Measurements from ENCODE around the gene UNC45B. TPM values are rescaled to one million over a fixed set of nuclear protein-coding genes. Genes with fewer than 3 reads are reported as not detected.
A peak's percentile ranks its signal among the peaks of the same experiment; 100 is the strongest.
"Not testable (repeated sequence)": the region's sequence is repeated elsewhere in the genome, so short reads cannot be mapped to it uniquely, and the experiment has no call there.

Gene UNC45B
- total RNA-seq, 1 donor from 2014 or later: not detected

- no peak for DNase-seq (ENCODE audit: low read depth in 2 of 2)
These were observed 22.3 kb downstream of the UNC45B start for GRCh38 chr17:35169835-35170363.

DNA sequence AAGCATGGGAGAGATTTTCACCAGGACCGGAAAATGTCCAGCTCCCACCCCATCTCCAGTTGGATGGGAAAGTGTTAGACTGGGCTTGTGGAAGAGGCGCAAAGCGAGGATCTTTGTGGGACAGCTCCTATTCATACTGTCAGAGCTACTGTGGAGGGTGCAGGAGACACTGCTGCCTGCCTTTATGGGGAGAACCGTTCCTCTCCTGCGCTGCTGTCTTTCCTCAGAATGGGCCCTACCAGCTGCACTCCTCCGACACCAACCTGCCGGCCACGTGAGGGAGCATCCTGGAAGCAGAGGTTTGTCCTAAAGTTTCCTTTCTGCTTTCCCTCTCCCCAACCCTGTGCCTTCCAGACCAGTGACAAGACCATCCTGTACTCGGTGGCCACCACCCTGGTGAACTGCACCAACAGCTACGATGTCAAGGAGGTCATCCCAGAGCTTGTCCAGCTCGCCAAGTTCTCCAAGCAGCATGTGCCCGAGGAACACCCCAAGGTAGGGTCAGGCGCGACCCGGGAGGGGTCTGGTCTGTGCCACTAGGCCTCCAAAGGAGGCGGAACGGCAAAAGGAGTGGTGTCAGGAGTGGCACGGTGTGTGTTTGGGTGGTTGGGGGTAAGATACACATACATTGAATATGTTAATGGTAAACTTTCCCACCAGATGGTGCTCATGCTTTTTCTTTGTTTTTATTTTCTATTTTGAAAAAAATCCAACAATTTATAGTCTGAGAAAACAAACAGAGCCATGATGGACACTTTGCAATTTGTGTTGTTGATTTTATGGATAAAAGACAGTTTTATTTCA is 23.6 kb downstream of the UNC45B start:
- DNase-seq (ENCODE audit: low read depth in 2 of 2): peak; percentile 49 to 55

DNA sequence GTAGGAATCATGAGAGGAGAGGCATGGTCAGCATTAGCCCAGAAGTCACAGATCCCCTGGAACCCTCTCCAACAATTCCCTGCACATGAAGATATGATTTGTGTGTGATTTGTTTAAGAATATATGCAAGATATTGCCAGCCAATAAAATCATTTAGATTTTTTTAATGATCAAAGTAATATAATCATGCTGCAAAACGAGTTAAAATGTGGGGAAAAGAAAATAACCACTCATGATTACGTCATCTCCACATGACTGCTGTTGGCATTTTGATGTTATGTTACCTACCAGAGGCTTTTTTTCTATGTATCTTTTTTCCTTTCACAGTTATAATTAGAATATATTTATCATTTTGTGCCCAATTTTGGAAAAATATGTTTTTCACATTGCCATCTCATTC is 24.2 kb downstream of the UNC45B start:
- DNase-seq (ENCODE audit: low read depth in 2 of 2): peak; percentile 21 to 36

GRCh38 chr17:35172321-35172720 is 24.7 kb downstream of the UNC45B start:
- not testable (repeated sequence) for DNase-seq (ENCODE audit: low read depth in 2 of 2)

GRCh38 chr17:35174835-35175334 is 27.3 kb downstream of the UNC45B start:
- no peak for DNase-seq (ENCODE audit: low read depth in 2 of 2)

- DNase-seq (ENCODE audit: low read depth in 2 of 2): no peak
These were observed 28.2 kb downstream of the UNC45B start for GRCh38 chr17:35175638-35176415.

GRCh38 chr17:35176897-35177296 is 29.3 kb downstream of the UNC45B start:
- no peak for DNase-seq (ENCODE audit: low read depth in 2 of 2)

DNA sequence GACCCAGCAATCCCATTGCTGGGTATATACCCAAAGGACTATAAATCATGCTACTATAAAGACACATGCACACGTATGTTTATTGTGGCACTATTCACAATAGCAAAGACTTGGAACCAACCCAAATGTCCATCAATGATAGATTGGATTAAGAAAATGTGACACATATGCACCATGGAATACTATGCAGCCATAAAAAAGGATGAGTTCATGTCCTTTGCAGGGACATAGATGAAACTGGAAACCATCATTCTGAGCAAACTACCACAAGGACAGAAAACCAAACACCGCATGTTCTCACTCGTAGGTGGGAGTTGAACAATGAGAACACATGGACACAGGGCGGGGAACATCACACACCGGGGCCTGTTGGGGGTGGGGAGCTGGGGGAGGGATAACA is 31.8 kb downstream of the UNC45B start:
- DNase-seq (ENCODE audit: low read depth in 2 of 2): not testable (repeated sequence)

- no peak for DNase-seq (ENCODE audit: low read depth in 2 of 2)
These were observed 35.7 kb downstream of the UNC45B start for GRCh38 chr17:35183332-35183731.

- no peak for DNase-seq (ENCODE audit: low read depth in 2 of 2)
These were observed 36.7 kb downstream of the UNC45B start for GRCh38 chr17:35184274-35184673.

DNA sequence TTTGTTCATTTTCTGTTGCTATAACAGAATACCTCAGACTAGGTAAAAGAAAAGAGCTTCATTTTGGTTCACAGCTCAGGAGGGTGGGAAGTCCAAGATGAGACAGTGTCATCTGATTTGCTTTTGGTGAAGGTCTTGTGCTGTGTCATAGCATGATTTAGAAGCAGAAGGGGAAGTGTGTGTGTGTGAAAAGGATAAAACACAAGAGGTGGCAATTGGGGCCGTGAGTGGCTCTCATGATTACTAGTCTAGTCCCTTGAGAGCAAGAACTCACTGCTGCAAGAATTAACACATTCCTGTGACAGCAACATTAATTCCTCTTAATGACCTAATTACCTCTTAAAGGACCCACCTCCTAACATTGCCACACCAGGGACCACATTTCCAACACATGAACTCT is 38.2 kb downstream of the UNC45B start:
- no peak for DNase-seq (ENCODE audit: low read depth in 2 of 2)

DNA sequence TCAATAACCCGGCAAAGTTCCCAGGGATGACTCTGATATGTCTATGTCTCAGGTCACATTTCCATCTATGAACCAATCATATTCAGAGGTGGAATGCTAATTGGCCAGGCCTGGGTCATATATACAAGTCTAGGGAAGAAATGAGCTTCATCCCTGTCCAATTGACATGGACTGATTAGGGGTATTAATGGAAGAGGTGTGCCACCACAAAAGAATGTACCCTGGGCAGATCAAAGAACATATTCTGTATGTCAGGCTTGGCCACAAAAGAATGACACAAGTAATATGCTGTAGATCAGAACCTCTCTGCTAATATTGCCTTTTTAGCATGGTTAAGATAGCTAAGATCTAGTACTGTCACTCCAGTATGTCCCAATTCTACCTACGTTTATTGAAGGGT is 39.9 kb downstream of the UNC45B start:
- no peak for DNase-seq (ENCODE audit: low read depth in 2 of 2)

DNA sequence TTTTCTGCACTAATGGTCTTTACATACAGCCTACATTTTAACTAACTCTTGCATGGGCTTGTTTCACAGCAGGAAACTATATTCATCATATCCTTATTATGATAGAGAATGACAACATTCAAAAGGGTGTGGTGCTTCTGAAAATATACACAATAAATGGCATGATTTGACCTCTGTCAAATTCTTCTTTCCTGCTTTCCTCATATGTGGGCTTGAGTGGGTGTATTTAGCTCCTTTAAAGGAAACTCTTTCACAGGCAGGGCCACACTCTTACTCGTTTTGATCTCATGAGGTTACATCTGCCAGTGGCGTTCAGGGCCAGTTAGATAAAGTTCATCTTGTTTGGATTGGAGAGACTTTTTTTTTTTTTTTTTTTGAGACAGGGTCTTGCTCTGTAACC is 40.5 kb downstream of the UNC45B start:
- DNase-seq (ENCODE audit: low read depth in 2 of 2): peak in 1 of 2 donors; percentile 60

DNA sequence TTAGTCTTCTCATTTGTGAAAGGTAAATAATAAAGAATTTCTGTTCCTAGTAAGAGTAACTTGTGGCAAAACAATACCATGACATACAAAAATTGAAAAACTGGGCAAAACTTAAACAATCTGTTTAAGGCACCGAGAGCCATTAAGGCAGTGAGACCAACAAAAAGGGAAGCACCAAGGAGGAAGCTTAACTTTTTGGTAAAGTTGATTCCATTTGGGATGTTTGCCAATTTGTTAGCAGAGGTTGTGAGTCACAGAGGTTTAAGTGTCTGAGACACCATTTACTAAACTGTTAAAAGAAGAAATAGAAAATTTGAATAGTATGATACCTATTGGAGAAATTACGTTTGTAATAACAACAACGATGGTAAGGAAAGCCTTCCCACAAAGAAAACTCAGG is 41.7 kb downstream of the UNC45B start:
- peak in 1 of 2 donors; percentile 64 for DNase-seq (ENCODE audit: low read depth in 2 of 2)

DNA sequence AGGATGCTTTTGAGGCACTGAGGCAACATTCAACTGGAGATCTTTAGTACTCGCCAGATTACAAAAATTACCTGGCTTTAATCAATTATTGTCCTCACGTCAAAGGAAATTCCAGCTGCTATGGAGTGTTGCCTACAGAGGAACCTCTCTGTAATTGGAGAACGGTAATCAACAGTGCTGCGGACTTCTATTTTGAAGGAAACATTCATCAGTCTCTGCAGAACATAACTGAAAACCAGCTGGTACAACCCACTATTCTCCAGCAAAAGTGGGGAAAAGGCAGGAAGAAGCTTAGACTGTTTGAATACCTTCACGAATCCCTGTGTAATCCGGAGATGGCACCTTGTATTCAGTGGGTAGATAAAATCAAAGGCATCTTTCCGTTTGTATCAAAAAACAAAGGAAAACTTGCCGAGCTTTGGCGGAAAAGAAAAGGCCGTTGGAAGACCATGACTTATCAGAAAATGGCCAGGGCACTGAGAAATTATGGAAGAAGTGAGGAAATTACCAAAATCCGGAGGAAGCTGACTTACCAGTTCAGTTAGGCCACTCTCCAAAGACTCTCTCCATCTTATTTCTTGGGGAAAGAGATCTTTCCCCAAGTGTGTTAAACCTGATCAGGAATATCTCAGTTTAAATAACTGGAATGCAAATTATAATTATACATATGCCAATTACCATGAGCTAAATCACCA is 43.5 kb downstream of the UNC45B start:
- DNase-seq (ENCODE audit: low read depth in 2 of 2): peak in 1 of 2 donors; percentile 77

DNA sequence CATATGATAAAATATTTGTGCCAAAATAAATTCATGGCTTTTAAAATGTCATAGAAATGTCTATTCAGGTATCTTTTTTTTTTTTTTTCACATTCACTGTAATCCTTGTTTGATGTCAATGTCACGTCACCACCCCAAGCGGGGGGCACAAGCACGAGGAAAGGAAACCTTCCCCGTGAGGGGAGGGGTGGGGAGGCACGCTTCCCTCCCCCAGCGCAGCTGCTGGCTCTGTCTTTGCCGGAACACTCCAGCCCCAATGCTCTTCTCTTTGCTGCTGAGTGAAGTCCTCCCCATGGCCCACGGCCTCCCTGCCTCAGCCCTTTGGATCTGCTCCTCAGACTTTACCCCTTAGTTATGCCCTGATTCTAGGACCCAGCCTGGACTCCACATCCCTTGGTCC is 45.1 kb downstream of the UNC45B start:
- DNase-seq (ENCODE audit: low read depth in 2 of 2): no peak

DNA sequence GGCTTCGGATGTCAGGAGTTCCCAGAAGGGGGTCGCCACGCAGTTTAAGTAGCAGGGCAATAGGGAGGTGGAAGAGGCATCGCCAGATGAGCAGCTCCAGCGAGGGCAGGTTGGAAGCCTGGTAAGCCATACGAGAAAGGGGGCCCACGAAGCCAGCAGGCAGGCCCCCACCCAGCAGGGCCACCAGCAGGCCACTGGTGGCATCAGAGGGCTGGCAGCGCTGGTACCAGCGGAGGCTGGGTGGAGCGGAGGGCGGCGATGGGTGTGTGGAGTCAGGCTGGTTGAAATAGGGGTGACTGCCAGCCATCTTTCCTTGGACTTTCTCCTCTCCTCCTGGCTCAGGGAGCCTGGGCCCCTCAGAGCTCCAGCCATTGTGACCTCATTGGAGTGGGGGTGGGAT is 46.4 kb downstream of the UNC45B start, which contains the start of gene SLC35G3:
Gene SLC35G3, minus strand, starts transcription at position 393 of the 400 bp plus-strand sequence. Its CDS starts 86 bp downstream, at position 307.
- not testable (repeated sequence) for DNase-seq (ENCODE audit: low read depth in 2 of 2)

- DNase-seq (ENCODE audit: low read depth in 2 of 2): not testable (repeated sequence)
These were observed 47.4 kb downstream of the UNC45B start for GRCh38 chr17:35195062-35195461.

DNA sequence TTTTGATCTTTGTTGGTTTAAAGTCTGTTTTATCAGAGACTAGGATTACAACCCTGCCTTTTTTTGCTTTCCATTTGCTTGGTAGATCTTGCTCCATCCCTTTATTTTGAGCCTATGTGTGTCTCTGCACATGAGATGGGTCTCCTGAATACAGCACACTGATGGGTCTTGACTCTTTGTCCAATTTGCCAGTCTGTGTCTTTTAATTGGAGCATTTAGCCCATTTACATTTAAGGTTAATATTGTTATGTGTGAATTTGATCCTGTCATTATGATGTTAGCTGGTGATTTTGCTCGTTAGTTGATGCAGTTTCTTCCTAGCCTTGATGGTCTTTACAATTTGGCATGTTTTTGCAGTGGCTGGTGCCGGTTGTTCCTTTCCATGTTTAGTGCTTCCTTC is 55.0 kb downstream of the UNC45B start:
- not testable (repeated sequence) for DNase-seq (ENCODE audit: low read depth in 2 of 2)

DNA sequence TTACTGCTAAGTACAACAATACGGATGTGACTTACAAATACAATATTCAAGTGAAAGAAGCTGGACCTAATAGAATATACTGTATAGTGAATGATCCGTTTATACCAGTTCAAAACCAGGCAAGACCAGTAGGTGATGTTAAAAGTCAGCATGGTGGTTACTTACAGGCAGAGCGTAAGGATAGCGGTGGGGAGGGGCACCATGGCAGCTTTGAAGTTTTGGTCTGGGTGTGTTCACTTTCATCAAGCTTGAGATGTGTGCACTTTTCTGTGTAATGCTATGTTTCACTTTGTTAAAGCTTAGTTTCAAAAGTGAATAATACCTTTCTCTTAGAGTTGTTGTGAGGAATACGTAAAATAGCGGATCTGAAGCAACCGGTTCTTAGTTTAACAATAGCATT is 63.1 kb downstream of the UNC45B start:
- no peak for DNase-seq (ENCODE audit: low read depth in 2 of 2)

DNA sequence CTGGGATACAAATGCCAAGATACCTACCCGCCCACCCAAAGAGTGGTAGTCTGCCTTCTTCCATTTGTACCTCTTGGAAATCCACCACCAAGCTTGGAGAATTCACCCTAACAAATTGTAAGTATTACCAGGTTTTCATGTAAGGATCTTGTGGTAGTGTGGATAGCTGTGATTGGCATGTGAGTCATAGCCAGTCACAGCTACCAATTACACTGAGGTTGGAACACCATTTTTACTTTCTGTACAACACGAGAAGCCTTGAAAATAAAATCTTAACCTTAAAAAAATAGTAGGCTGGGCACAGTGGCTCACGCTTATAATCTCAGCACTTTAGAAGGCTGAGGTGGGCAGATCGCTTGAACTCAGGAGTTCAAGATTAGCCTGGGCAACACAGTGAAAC is 65.1 kb downstream of the UNC45B start:
- DNase-seq (ENCODE audit: low read depth in 2 of 2): peak in 1 of 2 donors; percentile 29

Measured in lung microvascular endothelial cell (primary cell).